HG03103 (cell line): ENCODE measurements around the gene CLTC.
"Not testable (repeated sequence)": the region's sequence is repeated elsewhere in the genome, so short reads cannot be mapped to it uniquely, and the experiment has no call there.

Source experiments
- ATAC-seq: cut with Tn5 transposase; IDR thresholded peaks from one replicate; pipeline ENCODE4 v1.9.1; 2021; ENCODE audit warnings: low read depth; ENCODE audit not compliant: unreplicated experiment

CLTC gene

GRCh38 chr17:59633658-59634359 lies 14.1 kb downstream of the CLTC start:
- no peak for ATAC-seq

- no peak for ATAC-seq
Measured at GRCh38 chr17:59634632-59635541, 15.2 kb downstream of the CLTC start.

- no peak for ATAC-seq
Measured at GRCh38 chr17:59637611-59638310, 18.1 kb downstream of the CLTC start.

- ATAC-seq: no peak
Measured at GRCh38 chr17:59638553-59638952, 18.9 kb downstream of the CLTC start.

GRCh38 chr17:59641799-59642484 lies 22.2 kb downstream of the CLTC start:
- ATAC-seq: peak; percentile 75

GRCh38 chr17:59642565-59642964 lies 22.9 kb downstream of the CLTC start:
- no peak for ATAC-seq

- no peak for ATAC-seq
Measured at GRCh38 chr17:59643159-59644140, 23.8 kb downstream of the CLTC start.

GRCh38 chr17:59647288-59647687 lies 27.6 kb downstream of the CLTC start:
- no peak for ATAC-seq

GRCh38 chr17:59649886-59650285 lies 30.2 kb downstream of the CLTC start:
- ATAC-seq: no peak

- ATAC-seq: no peak
Measured at GRCh38 chr17:59650642-59651041, 30.9 kb downstream of the CLTC start.

GRCh38 chr17:59651346-59651745 lies 31.7 kb downstream of the CLTC start:
- no peak for ATAC-seq

GRCh38 chr17:59652119-59652518 lies 32.4 kb downstream of the CLTC start:
- ATAC-seq: no peak

GRCh38 chr17:59656624-59657023 lies 36.9 kb downstream of the CLTC start:
- ATAC-seq: not testable (repeated sequence)

- no peak for ATAC-seq
Measured at GRCh38 chr17:59666235-59666634, 46.5 kb downstream of the CLTC start.

GRCh38 chr17:59668816-59669215 lies 49.1 kb downstream of the CLTC start:
- ATAC-seq: no peak

GRCh38 chr17:59669411-59669810 lies 49.7 kb downstream of the CLTC start:
- no peak for ATAC-seq

- ATAC-seq: no peak
Measured at GRCh38 chr17:59669944-59670343, 50.2 kb downstream of the CLTC start.

GRCh38 chr17:59671386-59671785 lies 51.7 kb downstream of the CLTC start:
- no peak for ATAC-seq

GRCh38 chr17:59675231-59675630 lies 55.5 kb downstream of the CLTC start:
- no peak for ATAC-seq
